Tibial nerve (tissue), 4 donors: Measurements from ENCODE around the gene OGFRL1. TPM values are rescaled to one million over a fixed set of nuclear protein-coding genes. Genes with fewer than 3 reads are reported as not detected.
A peak's percentile ranks its signal among the peaks of the same experiment; 100 is the strongest.
"Not testable (repeated sequence)": the region's sequence is repeated elsewhere in the genome, so short reads cannot be mapped to it uniquely, and the experiment has no call there.

Experiments
- DNase-seq, 2 donors: peaks; one replicate each; pipeline ENCODE4 v3.0.0-alpha.2; 2019; ENCODE audit warnings: low spot score in 2 of 2
- H3K27ac ChIP-seq, 4 donors: fragments of 200-600 bp; sonication (generic) in 3 of 4; one replicate each; pipeline ENCODE4 v1.5.1; 2017 to 2019; ENCODE audit warnings: mild to moderate bottlenecking in 1 of 4
- H3K27me3 ChIP-seq, 2 donors: fragments of 200-600 bp; sonication (generic) in 1 of 2; one replicate each; pipeline versions ENCODE4 v1.5.1 to v1.6.0; 2017 to 2019
- H3K36me3 ChIP-seq, 3 donors: fragments of 200-600 bp; sonication (generic); one replicate each; pipeline ENCODE4 v1.5.1; 2018 to 2019
- H3K4me1 ChIP-seq, 4 donors: fragments of 200-600 bp; sonication (generic) in 3 of 4; one replicate each; pipeline ENCODE4 v1.5.1; 2017 to 2019
- H3K4me3 ChIP-seq, 4 donors: fragments of 200-600 bp; sonication (generic) in 3 of 4; one replicate each; pipeline ENCODE4 v1.5.1; 2017 to 2019; ENCODE audit warnings: mild to moderate bottlenecking in 1 of 4, moderate library complexity in 1 of 4
- H3K9me3 ChIP-seq, 4 donors: fragments of 200-600 bp; sonication (generic) in 3 of 4; one replicate each; pipeline ENCODE4 v1.5.1; 2017 to 2019
- CTCF ChIP-seq, 5 experiments: fragments of 200-600 bp in 3 of 5; fragments of 450-650 bp in 2 of 5; sonication (generic) in 3 of 5; IDR thresholded peaks; one replicate each; pipeline ENCODE4 v1.5.1; 2016 to 2019; ENCODE audit warnings: antibody characterized with exemption in 5 of 5, mild to moderate bottlenecking in 3 of 5, moderate library complexity in 2 of 5
- EP300 ChIP-seq, 2 donors: sonication (generic); formaldehyde crosslinking; IDR thresholded peaks; one replicate each; pipeline ENCODE4 v1.6.1; 2017; ENCODE audit warnings: antibody characterized with exemption in 2 of 2, mild to moderate bottlenecking in 1 of 2
- POLR2A ChIP-seq, 2 donors: fragments of 450-650 bp; IDR thresholded peaks; one replicate each; pipeline ENCODE4 v1.6.1; 2017; ENCODE audit warnings: antibody characterized with exemption in 2 of 2, mild to moderate bottlenecking in 2 of 2, moderate library complexity in 2 of 2
- WGBS, 2 donors: methylation state at CpG; one replicate each; pipeline ENCODE4 v1.1.5; 2018; 5-methylcytosine and 5-hydroxymethylcytosine counted together
- total RNA-seq, 4 donors: library from RNA; depleted of rRNA; stranded (reverse); fragments of >200 nt; gene quantifications; one replicate each; pipeline ENCODE4 v1.1.0, GENCODE V29; 2016

OGFRL1 gene
- total RNA-seq, 4 donors from 2014 or later = 76.5 to 130 (median 92.2) TPM

DNA sequence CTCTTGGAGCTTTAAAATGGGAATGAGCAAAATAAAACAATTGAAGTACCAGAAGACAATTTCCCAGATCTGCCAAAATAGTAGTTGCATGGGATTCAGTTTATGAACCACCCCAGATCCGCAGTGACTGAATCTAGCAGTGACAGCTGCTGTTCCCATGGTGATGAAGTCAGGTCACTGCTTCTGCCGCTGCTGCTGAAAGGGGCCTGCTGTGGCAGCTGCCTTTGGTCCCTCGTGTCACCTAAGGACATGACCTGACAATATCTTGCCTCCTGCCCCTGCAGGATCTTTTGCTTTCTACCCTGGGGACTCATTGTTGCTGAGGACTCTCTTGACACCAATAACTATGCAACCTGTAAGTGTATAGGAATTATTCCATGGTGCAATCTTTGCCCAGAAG is 34.3 kb upstream of the OGFRL1 start:
- 13 to 33% methylated on average over 3 of the region's 3 CpGs for WGBS, 2 donors
- H3K4me1 ChIP-seq = peaks cover 0 to 54% (median 18%) of the 10 kb centered on the region in 4 donors
- peak overlapping the region in 1 of 4 donors; percentile 44 for H3K27ac ChIP-seq
- no peaks in the 10 kb centered on the region for H3K9me3 ChIP-seq
- no peak for DNase-seq
- TF ChIP-seq POLR2A (IDR thresholded peaks at IDR 0.05) (no peak), CTCF (IDR thresholded peaks at IDR 0.05) (no peak), EP300 (IDR thresholded peaks at IDR 0.05) (peak in 1 of 2 donors; percentile 5)
- H3K4me3 ChIP-seq = no peak overlapping the region
- H3K36me3 ChIP-seq = no peaks in the 10 kb centered on the region
- H3K27me3 ChIP-seq = no peaks in the 10 kb centered on the region

GRCh38 chr6:71258078-71258866 is 30.3 kb upstream of the OGFRL1 start:
- Histone ChIP-seq H3K9me3 (no peaks in the 10 kb centered on the region), H3K27me3 (no peaks in the 10 kb centered on the region), H3K27ac (peak overlapping the region; percentile 59 to 88 (median 80)), H3K4me1 (peaks cover 0 to 25% (median 7%) of the 10 kb centered on the region in 4 donors), H3K36me3 (no peaks in the 10 kb centered on the region), H3K4me3 (no peak overlapping the region)
- WGBS, 2 donors = 53 to 60% methylated on average over 7 of the region's 7 CpGs
- no peak for DNase-seq
- no peak for TF ChIP-seq CTCF (IDR thresholded peaks at IDR 0.05)
- TF ChIP-seq POLR2A (IDR thresholded peaks at IDR 0.05) = peak in 1 of 2 donors; percentile 21
- TF ChIP-seq EP300 (IDR thresholded peaks at IDR 0.05) = peak; percentile 75 to 80

DNA sequence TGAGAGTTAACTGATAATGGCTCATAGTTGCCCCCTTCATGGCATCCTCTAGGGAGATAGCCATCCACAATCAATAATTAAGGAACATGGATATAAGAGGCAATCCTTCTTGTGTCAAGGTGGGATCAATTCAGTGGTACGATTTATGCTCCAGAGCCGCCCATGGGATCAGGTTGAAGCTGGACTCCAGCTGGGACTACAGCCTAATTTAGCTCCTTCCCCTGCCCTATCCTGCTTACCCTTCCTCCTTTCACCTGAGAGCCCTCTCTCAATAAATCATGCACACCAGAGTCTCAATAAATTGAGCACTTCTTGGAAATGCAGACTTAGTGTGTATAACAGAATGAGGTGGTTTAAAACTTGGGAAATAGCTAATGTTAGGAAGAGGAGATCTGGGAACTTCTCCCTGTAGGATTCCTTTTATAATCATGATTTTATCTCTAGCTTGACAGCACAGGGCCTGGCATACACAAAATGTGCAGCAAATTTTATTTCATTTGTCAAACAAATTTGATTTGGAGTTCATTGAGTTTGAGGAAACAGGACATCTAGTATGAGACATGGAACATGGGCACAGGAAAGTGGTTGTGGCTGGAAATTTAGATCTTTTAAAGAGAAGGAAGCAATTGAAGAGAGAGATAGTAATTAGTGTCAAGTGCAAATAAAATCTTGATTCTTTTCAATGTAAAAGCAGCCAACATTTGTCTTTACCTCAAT is 28.6 kb upstream of the OGFRL1 start:
- Histone ChIP-seq H3K4me3 (no peak overlapping the region), H3K27ac (peak overlapping the region in 1 of 4 donors; percentile 26), H3K36me3 (no peaks in the 10 kb centered on the region), H3K4me1 (peaks cover 0 to 15% (median 5%) of the 10 kb centered on the region in 4 donors), H3K27me3 (no peaks in the 10 kb centered on the region), H3K9me3 (no peaks in the 10 kb centered on the region)
- TF ChIP-seq POLR2A (IDR thresholded peaks at IDR 0.05) (no peak), CTCF (IDR thresholded peaks at IDR 0.05) (no peak), EP300 (IDR thresholded peaks at IDR 0.05) (no peak)
- DNase-seq = no peak
- 85 to 86% methylated on average over 2 of the region's 2 CpGs for WGBS, 2 donors

GRCh38 chr6:71262914-71263313 is 25.7 kb upstream of the OGFRL1 start:
- H3K4me3 ChIP-seq = peak overlapping the region in 1 of 4 donors; percentile 18
- H3K9me3 ChIP-seq = no peaks in the 10 kb centered on the region
- no peaks in the 10 kb centered on the region for H3K36me3 ChIP-seq
- H3K27me3 ChIP-seq = no peaks in the 10 kb centered on the region
- DNase-seq = no peak
- TF ChIP-seq CTCF (IDR thresholded peaks at IDR 0.05) = no peak
- no peak for TF ChIP-seq POLR2A (IDR thresholded peaks at IDR 0.05)
- TF ChIP-seq EP300 (IDR thresholded peaks at IDR 0.05) = no peak
- peak overlapping the region in 2 of 4 donors; percentile 68 to 73 for H3K27ac ChIP-seq
- 66 to 94% methylated on average over 6 to 7 of the region's 7 CpGs for WGBS, 2 donors
- peaks cover 0 to 8% (median under 1%) of the 10 kb centered on the region in 4 donors for H3K4me1 ChIP-seq

DNA sequence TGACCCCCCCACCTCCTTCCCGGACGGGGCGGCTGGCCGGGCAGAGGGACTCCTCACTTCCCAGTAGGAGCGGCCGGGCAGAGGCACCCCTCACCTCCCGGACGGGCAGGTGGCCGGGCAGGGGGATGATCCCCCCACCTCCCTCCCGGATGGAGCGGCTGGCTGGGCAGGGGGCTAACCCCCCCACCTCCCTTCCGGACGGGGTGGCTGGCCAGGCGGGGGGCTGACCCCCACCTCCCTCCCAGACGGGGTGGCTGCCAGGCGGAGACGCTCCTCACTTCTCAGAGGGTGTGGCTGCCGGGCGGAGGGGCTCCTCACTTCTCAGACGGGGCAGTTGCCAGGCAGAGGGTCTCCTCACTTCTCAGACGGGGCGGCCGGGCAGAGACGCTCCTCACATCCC is 22.2 kb upstream of the OGFRL1 start:
- H3K9me3 ChIP-seq, H3K4me3 ChIP-seq, H3K27me3 ChIP-seq, H3K4me1 ChIP-seq, DNase-seq, H3K27ac ChIP-seq, H3K36me3 ChIP-seq: not testable (repeated sequence)
- WGBS, 2 donors = 96% methylated on average over 7 of the region's 24 CpGs; no CpG with 5 or more reads in 1 of the 2 donors
